Measurements from ENCODE around the gene RASAL2. TPM values are rescaled to one million over a fixed set of nuclear protein-coding genes. Genes with fewer than 3 reads are reported as not detected.

The RASAL2 gene
- total RNA-seq, 4 donors from 2014 or later = 31.8 to 48.3 (median 37.8) TPM

DNA sequence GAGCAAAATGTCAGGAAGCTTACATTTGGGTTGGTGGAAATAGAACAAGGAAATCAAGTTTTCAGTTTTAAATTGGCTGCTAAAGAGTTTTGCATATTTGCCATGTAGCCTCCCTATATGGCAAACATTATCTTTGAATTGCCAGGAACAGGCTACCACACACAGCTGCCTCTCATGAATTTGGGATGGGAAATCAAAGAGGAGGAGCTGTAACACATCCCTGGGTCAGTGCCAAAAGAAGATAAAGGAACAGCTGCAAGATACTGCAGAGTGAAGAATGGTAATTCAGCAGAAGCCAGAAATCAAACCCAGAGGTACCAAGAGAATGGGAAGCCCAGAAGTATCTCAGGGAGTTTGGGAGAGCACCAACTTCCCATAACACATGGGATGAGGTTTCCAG lies 18.6 kb upstream of the RASAL2 start:
- H3K4me1 ChIP-seq = no peaks in the 10 kb centered on the region
- TF ChIP-seq POLR2A (IDR thresholded peaks at IDR 0.05) (no peak), POLR2AphosphoS5 (IDR thresholded peaks at IDR 0.05) (no peak), EP300 (IDR thresholded peaks at IDR 0.05) (no peak)
- TF ChIP-seq, protein P1, sequence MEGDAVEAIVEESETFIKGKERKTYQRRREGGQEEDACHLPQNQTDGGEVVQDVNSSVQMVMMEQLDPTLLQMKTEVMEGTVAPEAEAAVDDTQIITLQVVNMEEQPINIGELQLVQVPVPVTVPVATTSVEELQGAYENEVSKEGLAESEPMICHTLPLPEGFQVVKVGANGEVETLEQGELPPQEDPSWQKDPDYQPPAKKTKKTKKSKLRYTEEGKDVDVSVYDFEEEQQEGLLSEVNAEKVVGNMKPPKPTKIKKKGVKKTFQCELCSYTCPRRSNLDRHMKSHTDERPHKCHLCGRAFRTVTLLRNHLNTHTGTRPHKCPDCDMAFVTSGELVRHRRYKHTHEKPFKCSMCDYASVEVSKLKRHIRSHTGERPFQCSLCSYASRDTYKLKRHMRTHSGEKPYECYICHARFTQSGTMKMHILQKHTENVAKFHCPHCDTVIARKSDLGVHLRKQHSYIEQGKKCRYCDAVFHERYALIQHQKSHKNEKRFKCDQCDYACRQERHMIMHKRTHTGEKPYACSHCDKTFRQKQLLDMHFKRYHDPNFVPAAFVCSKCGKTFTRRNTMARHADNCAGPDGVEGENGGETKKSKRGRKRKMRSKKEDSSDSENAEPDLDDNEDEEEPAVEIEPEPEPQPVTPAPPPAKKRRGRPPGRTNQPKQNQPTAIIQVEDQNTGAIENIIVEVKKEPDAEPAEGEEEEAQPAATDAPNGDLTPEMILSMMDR (IDR thresholded peaks at IDR 0.05) = no peak

DNA sequence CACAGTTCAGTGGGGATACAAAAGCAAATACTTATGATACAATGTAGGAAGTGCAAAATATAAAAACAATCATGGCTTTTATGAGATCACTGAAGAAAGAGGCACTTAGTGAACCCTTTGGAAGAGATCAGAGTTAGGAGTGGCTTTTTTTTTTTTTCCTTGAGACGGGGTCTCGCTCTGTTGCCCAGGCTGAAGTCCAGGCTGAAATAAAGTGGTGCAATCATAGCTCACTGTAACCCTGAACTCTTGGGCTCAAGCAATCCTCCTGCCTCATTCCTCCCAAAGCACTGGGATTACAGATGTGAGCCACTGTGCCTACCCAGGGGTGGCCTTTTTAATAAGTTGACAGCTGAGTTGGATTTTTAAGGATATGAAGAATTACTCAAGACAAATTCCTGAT lies 17.3 kb upstream of the RASAL2 start:
- TF ChIP-seq POLR2A (IDR thresholded peaks at IDR 0.05) (no peak), POLR2AphosphoS5 (IDR thresholded peaks at IDR 0.05) (no peak), EP300 (IDR thresholded peaks at IDR 0.05) (no peak)
- TF ChIP-seq, protein P1 (IDR thresholded peaks at IDR 0.05) = no peak
- Histone ChIP-seq H3K9me3 (no peaks in the 10 kb centered on the region), H3K4me1 (no peaks in the 10 kb centered on the region), H3K36me3 (no peaks in the 10 kb centered on the region), H3K27me3 (no peaks in the 10 kb centered on the region), H3K27ac (no peak overlapping the region), H3K4me3 (no peak overlapping the region)
- WGBS = 44% methylated on average over 2 of the region's 2 CpGs
- DNase-seq (ENCODE audit: low spot score in 2 of 2) = no peak

More for the DNA sequence above, 18.6 kb upstream of the RASAL2 start:
- no peak overlapping the region for H3K4me3 ChIP-seq
- no peaks in the 10 kb centered on the region for H3K27me3 ChIP-seq
- no peak overlapping the region for H3K27ac ChIP-seq
- H3K36me3 ChIP-seq = no peaks in the 10 kb centered on the region
- DNase-seq (ENCODE audit: low spot score in 2 of 2) = no peak
- no peaks in the 10 kb centered on the region for H3K9me3 ChIP-seq

DNA sequence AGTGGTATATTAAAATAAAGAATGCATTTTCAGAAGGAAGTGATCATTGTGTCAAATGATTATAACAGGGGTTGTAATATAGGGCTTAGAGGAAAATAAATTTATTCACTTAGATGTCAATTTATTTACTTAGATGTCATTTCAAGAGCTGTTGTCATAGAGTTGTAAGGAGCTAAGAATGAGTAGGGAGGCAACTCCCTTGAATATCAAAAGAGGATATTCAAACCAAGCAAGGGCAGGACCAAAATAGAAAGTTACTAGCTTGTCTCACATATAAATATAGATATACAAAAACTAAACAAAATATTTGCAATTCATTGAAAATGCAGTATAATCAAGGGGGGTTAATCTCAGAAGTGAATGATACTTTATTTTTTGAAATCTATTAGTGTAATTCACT lies 16.0 kb upstream of the RASAL2 start:
- Histone ChIP-seq H3K4me3 (no peak overlapping the region), H3K27ac (no peak overlapping the region), H3K27me3 (no peaks in the 10 kb centered on the region), H3K4me1 (no peaks in the 10 kb centered on the region), H3K9me3 (no peaks in the 10 kb centered on the region), H3K36me3 (no peaks in the 10 kb centered on the region)
- TF ChIP-seq POLR2AphosphoS5 (IDR thresholded peaks at IDR 0.05) (no peak), POLR2A (IDR thresholded peaks at IDR 0.05) (no peak), EP300 (IDR thresholded peaks at IDR 0.05) (no peak)
- TF ChIP-seq, protein P1 (IDR thresholded peaks at IDR 0.05) = no peak
- no peak for DNase-seq (ENCODE audit: low spot score in 2 of 2)

DNA sequence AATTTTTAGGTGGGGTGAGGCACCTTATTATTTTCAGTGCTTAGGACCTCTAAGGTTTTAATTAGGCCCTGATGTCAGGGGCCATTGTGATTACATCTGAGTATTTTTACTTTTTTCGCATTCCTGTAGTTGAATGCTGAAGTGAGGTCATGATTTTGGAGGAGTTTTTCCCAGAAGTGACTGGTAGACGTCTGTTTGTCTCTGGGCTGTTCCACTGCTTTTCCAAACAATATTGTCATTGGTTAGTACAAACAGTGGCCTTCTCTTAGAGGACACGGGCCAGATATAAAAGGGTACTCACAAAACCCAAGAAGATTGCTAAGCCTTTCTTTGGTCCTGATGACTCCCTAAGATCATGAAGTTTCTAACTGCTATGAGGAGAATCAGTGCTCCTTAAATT lies 7.6 kb upstream of the RASAL2 start:
- Histone ChIP-seq H3K27me3 (no peaks in the 10 kb centered on the region), H3K9me3 (no peaks in the 10 kb centered on the region), H3K27ac (no peak overlapping the region), H3K36me3 (no peaks in the 10 kb centered on the region), H3K4me1 (no peaks in the 10 kb centered on the region), H3K4me3 (no peak overlapping the region)
- TF ChIP-seq POLR2AphosphoS5 (IDR thresholded peaks at IDR 0.05) (no peak), POLR2A (IDR thresholded peaks at IDR 0.05) (no peak), EP300 (IDR thresholded peaks at IDR 0.05) (no peak)
- TF ChIP-seq, protein P1 (IDR thresholded peaks at IDR 0.05) = no peak
- no peak for DNase-seq (ENCODE audit: low spot score in 2 of 2)
- WGBS = 65% methylated on average over 3 of the region's 3 CpGs

DNA sequence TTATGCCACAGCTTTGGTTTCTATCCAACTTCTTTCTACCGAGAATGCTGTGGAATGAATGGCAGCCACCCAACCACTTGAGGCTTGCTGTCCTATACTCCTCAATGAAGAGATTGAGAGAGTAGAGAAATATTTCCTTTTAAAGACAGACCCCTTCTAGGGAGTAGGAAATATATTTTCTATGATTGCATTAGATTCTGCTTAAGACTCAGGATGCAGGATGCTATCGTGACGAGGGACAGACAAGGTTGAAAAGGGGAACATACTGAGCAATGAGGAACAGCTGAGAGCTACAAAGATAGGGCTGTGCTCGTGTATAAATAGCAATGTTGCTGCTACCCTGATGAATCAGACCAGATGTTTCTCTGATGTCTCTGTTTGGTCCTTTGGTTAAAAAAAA lies 7.1 kb upstream of the RASAL2 start:
- H3K36me3 ChIP-seq = no peaks in the 10 kb centered on the region
- no peaks in the 10 kb centered on the region for H3K4me1 ChIP-seq
- no peaks in the 10 kb centered on the region for H3K9me3 ChIP-seq
- no peak for DNase-seq (ENCODE audit: low spot score in 2 of 2)
- TF ChIP-seq, protein P1 (IDR thresholded peaks at IDR 0.05) = no peak
- TF ChIP-seq POLR2AphosphoS5 (IDR thresholded peaks at IDR 0.05) (no peak), POLR2A (IDR thresholded peaks at IDR 0.05) (no peak), EP300 (IDR thresholded peaks at IDR 0.05) (no peak)
- H3K27me3 ChIP-seq = no peaks in the 10 kb centered on the region
- no peak overlapping the region for H3K27ac ChIP-seq
- H3K4me3 ChIP-seq = no peak overlapping the region
- 42% methylated on average over 4 of the region's 4 CpGs for WGBS

Data from suprapubic skin (tissue), 4 donors.